K562 (cell line): ENCODE results near the gene PLA2G4A. TPM values are rescaled to one million over a fixed set of nuclear protein-coding genes. Genes with fewer than 3 reads are reported as not detected.

Experiments
- ATAC-seq: fragments of 200-7000 bp; cut with Tn5 transposase; 3 replicates; pipeline ENCODE4 v1.9.1; 2020; ENCODE audit warnings: moderate library complexity
- BruUV-seq: library from RNA; stranded (reverse); fragments of 400-500 nt; replicated peaks from 2 replicates; lab custom pipeline; 2021; lab: Mats Ljungman, UMichigan
- CTCF ChIA-PET: fragments of 300-600 bp; formaldehyde crosslinking; extraction: SDS; loops from one replicate; lab custom pipeline; 2021; ENCODE audit warnings: low intra/inter-chr PET ratio; lab: Yijun Ruan, JAX
- POLR2A ChIA-PET: fragments of 300-600, 350-650 bp; sonication (Branson Sonifier 250); formaldehyde crosslinking; extraction: SDS; loops from one replicate; lab custom pipeline; 2021; ENCODE audit warnings: antibody characterized with exemption, inconsistent platforms; lab: Yijun Ruan, JAX
- DNase-seq, 4 experiments: peaks; one replicate each; pipeline versions ENCODE4 v3.0.0 to v3.0.0-alpha.2; 2011 to 2018; ENCODE audit warnings: low spot score in 3 of 4, mixed read lengths in 3 of 4; ENCODE audit errors: extremely low read depth in 1 of 4
- FAIRE-seq: peaks from 2 replicates; lab custom pipeline; 2011; peaks lifted over from hg19 to GRCh38; lab: Jason Lieb, UNC
- H2AFZ ChIP-seq: 2 replicates; pipeline ENCODE4 v1.6.0; 2011; ENCODE audit warnings: low read depth, low read length, control low read depth, inconsistent platforms
- H3K27ac ChIP-seq: fragments of 200-600 bp; 3 replicates; pipeline ENCODE4 v1.8.0; 2011; ENCODE audit warnings: low read depth, mild to moderate bottlenecking, control low read depth, inconsistent platforms, low read length, moderate library complexity, mixed read lengths; ENCODE audit errors: extremely low read depth
- H3K27me3 ChIP-seq, 2 experiments: fragments of 300-600 bp in 1 of 2; 2 replicates in 1 of 2; 3 replicates in 1 of 2; pipeline versions ENCODE4 v1.6.0 to v1.8.0; 2011; ENCODE audit warnings: inconsistent platforms in 2 of 2, low read length in 2 of 2, mild to moderate bottlenecking in 1 of 2, mixed read lengths in 1 of 2, moderate library complexity in 1 of 2; ENCODE audit not compliant: control insufficient read depth in 2 of 2, insufficient read depth in 2 of 2
- H3K36me3 ChIP-seq: fragments of 300-600 bp; 3 replicates; pipeline ENCODE4 v1.8.0; 2011; ENCODE audit warnings: mild to moderate bottlenecking, low read length, inconsistent platforms; ENCODE audit not compliant: control insufficient read depth, insufficient read depth
- H3K4me1 ChIP-seq, 2 experiments: fragments of 200-600 bp in 1 of 2; replicated peaks in 1 of 2; 2 replicates in 1 of 2; 3 replicates in 1 of 2; pipeline versions ENCODE4 v1.5.1 to v1.8.0; 2011; ENCODE audit warnings: inconsistent platforms in 2 of 2, low read length in 2 of 2, mild to moderate bottlenecking in 1 of 2, mixed read lengths in 1 of 2, moderate library complexity in 1 of 2; ENCODE audit not compliant: control insufficient read depth in 2 of 2, insufficient read depth in 2 of 2
- H3K4me2 ChIP-seq: 2 replicates; pipeline ENCODE4 v1.6.1; 2011; ENCODE audit warnings: low read length, control low read depth, inconsistent platforms, mixed read lengths; ENCODE audit not compliant: insufficient read depth
- H3K4me3 ChIP-seq: fragments of 200-600 bp; sonication (generic), shearing (Covaris generic); 2 replicates; pipeline ENCODE4 v1.5.1; 2016; ENCODE audit warnings: control low read depth, inconsistent platforms
- H3K79me2 ChIP-seq: fragments of 200-600 bp; 3 replicates; pipeline ENCODE4 v1.8.0; 2011; ENCODE audit warnings: low read length, inconsistent platforms; ENCODE audit not compliant: control insufficient read depth, insufficient read depth
- H3K9ac ChIP-seq, 2 experiments: 2 replicates each; pipeline versions ENCODE4 v1.6.0 to v1.6.1; 2011; ENCODE audit warnings: low read depth in 2 of 2, low read length in 2 of 2, control low read depth in 1 of 2, inconsistent platforms in 1 of 2, mild to moderate bottlenecking in 1 of 2, mixed read lengths in 1 of 2; ENCODE audit not compliant: insufficient read depth in 1 of 2
- H3K9me1 ChIP-seq: one replicate; pipeline ENCODE4 v1.6.0; 2011; ENCODE audit warnings: inconsistent platforms, mild to moderate bottlenecking, low read length, moderate library complexity; ENCODE audit not compliant: control insufficient read depth, insufficient read depth
- H3K9me3 ChIP-seq: replicated peaks from 2 replicates; pipeline ENCODE4 v1.5.1; 2011; ENCODE audit warnings: low read depth, low read length, inconsistent platforms; ENCODE audit not compliant: control insufficient read depth, insufficient read depth
- H4K20me1 ChIP-seq: replicated peaks from 2 replicates; pipeline ENCODE4 v1.6.1; 2011; ENCODE audit warnings: low read length, inconsistent platforms, mixed read lengths; ENCODE audit not compliant: control insufficient read depth, insufficient read depth
- BHLHE40 ChIP-seq: IDR thresholded peaks from 2 replicates; pipeline ENCODE4 v1.6.1; 2011; ENCODE audit warnings: low read length, improper control_type of control experiment
- E2F3 ChIP-seq: fragments of 250-450 bp; sonication (Bioruptor Pico); IDR thresholded peaks from 2 replicates; pipeline ENCODE4 v1.4.0; 2020; ENCODE audit warnings: mild to moderate bottlenecking
- GABPB1 ChIP-seq: sonication (generic); formaldehyde crosslinking; IDR thresholded peaks from 2 replicates; pipeline ENCODE4 v1.8.0; 2022; ENCODE audit warnings: mild to moderate bottlenecking, missing genetic modification reagents
- KLF10 ChIP-seq: fragments of 250-450 bp; sonication (Bioruptor Pico); IDR thresholded peaks from 2 replicates; pipeline ENCODE4 v1.6.1; 2021; ENCODE audit warnings: matching md5 sums
- KLF6 ChIP-seq: fragments of 250-450 bp; sonication (Bioruptor Pico); IDR thresholded peaks from 2 replicates; pipeline ENCODE4 v1.4.0; 2020; ENCODE audit warnings: mild to moderate bottlenecking, moderate library complexity, borderline replicate concordance
- MYNN ChIP-seq, 2 experiments: sonication (generic); formaldehyde crosslinking in 1 of 2; IDR thresholded peaks; 2 replicates each; pipeline versions ENCODE4 v1.5.0 to v1.6.1; 2016 to 2020; ENCODE audit warnings: antibody characterized with exemption in 1 of 2, missing genetic modification reagents in 1 of 2
- RHOXF2B ChIP-seq: fragments of 250-450 bp; sonication (Bioruptor Pico); conservative IDR thresholded peaks from 2 replicates; pipeline ENCODE4 v1.5.1; 2021
- SNAPC5 ChIP-seq: fragments of 250-450 bp; sonication (Bioruptor Pico); IDR thresholded peaks from 2 replicates; pipeline ENCODE4 v1.8.0; 2021; ENCODE audit warnings: moderate library complexity, mild to moderate bottlenecking, inconsistent platforms
- SREBF1 ChIP-seq: fragments of 150-350 bp; IDR thresholded peaks from 2 replicates; pipeline ENCODE4 v1.6.1; 2014; ENCODE audit warnings: antibody characterized with exemption, low read depth, low read length, borderline replicate concordance
- TAL1 ChIP-seq: fragments of 450-650 bp; IDR thresholded peaks from 2 replicates; pipeline ENCODE4 v1.6.1; 2016; ENCODE audit warnings: mild to moderate bottlenecking
- TOE1 ChIP-seq, 2 experiments: fragments of 450-650 bp in 1 of 2; sonication (generic) in 1 of 2; formaldehyde crosslinking in 1 of 2; IDR thresholded peaks; 2 replicates each; pipeline versions ENCODE4 v1.7.1 to v1.8.0; 2016 to 2022; ENCODE audit warnings: borderline replicate concordance in 2 of 2, mild to moderate bottlenecking in 2 of 2, antibody characterized with exemption in 1 of 2, inconsistent platforms in 1 of 2, low read depth in 1 of 2, missing genetic modification reagents in 1 of 2, moderate library complexity in 1 of 2
- ZNF175 ChIP-seq: fragments of 200-800 bp; sonication (Bioruptor generic); IDR thresholded peaks from 2 replicates; pipeline ENCODE4 v1.6.1; 2016; ENCODE audit warnings: low read depth, mild to moderate bottlenecking, missing genetic modification characterization, missing compliant biosample characterization
- ZNF347 ChIP-seq: fragments of 450-650 bp; formaldehyde crosslinking; IDR thresholded peaks from 2 replicates; pipeline ENCODE4 v1.4.0; 2020; ENCODE audit warnings: low read depth, mild to moderate bottlenecking, moderate library complexity
- ZNF586 ChIP-seq: fragments of 450-650 bp; formaldehyde crosslinking; conservative IDR thresholded peaks from 2 replicates; pipeline ENCODE4 v1.4.0; 2020; ENCODE audit warnings: mild to moderate bottlenecking, moderate library complexity
- ZNF589 ChIP-seq: fragments of 200-800 bp; sonication (Bioruptor generic); IDR thresholded peaks from 2 replicates; pipeline ENCODE4 v1.6.1; 2016; ENCODE audit warnings: low read depth, missing genetic modification characterization, missing compliant biosample characterization
- WGBS: fragments of 100-300 bp; shearing (Covaris generic); methylation state at CpG from one replicate; pipeline ENCODE4 v1.1.6; 2016; ENCODE audit warnings: low coverage, mixed read lengths; ENCODE audit not compliant: insufficient coverage; ENCODE audit errors: missing lambda C conversion rate; 5-methylcytosine and 5-hydroxymethylcytosine counted together
- in situ Hi-C: fragments of 300-500 bp; cut with MboI; formaldehyde crosslinking; loops from 4 replicates; pipeline ENCODE4 v1.15.0; 2018; ENCODE audit warnings: inconsistent platforms, mixed read lengths
- intact Hi-C: fragments of 100-400 bp; cut with micrococcal nuclease; formaldehyde crosslinking; loops from 2 replicates; pipeline ENCODE4 v1.14.2; 2022
- polyA plus RNA-seq, 8 experiments: library from polyadenylated mRNA; depleted of rRNA in 4 of 8; stranded (reverse) in 5 of 8; unstranded in 3 of 8; fragments of >200 nt; fragmentation: Nextera tagmentation in 2 of 8; fragmentation: Illumina TruSeq in 1 of 8; extraction: Ambion mirVana in 2 of 8; extraction: Trizol in 1 of 8; gene quantifications; 2 replicates each; pipeline versions ENCODE4 v1.2.1 to v1.2.3, GENCODE V29; 2011 to 2014; ENCODE audit warnings: inconsistent platforms in 1 of 8, missing spikeins in 1 of 8
- total RNA-seq, 7 experiments: library from RNA; depleted of rRNA in 6 of 7; stranded (reverse); fragments of >200 nt in 6 of 7; fragmentation: Illumina TruSeq in 2 of 7; extraction: Trizol in 2 of 7; gene quantifications; 2 replicates each; pipeline versions ENCODE4 v1.2.1 to v1.2.3, GENCODE V29; 2011 to 2021; ENCODE audit warnings: low replicate concordance in 1 of 7

Gene PLA2G4A
- total and polyA plus RNA-seq, 9 of the 15 experiments (the other 6 are each of a cell fraction or from before 2014, with no cell fraction given) = 0.04 to 0.71 (median 0.22) TPM; not detected in 4

DNA sequence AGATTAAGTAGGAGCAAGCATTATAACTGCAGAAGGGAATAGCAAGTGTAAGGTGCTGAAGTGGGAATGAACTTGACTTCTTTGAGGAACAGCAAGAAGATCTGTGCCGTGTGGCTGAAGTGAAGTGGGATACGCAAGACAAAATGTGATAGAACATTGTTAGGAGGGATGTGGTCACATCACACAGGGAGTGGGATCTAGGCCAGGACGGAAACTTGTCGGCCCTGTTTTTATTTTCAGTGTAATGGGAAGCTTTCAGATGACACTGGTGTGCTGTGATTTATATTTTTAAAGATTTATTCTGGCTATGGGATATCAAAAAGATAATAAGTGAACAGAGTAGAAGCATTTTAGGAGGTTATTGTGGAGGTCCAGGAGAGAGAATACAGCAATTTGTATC lies 116.4 kb downstream of the PLA2G4A start:
- Histone ChIP-seq H3K4me3 (no peak overlapping the region), H3K9ac (no peak overlapping the region), H3K36me3 (no peaks in the 10 kb centered on the region), H3K9me1 (no peaks in the 10 kb centered on the region), H3K79me2 (no peaks in the 10 kb centered on the region), H4K20me1 (no peaks in the 10 kb centered on the region), H3K27ac (no peak overlapping the region), H3K27me3 (no peaks in the 10 kb centered on the region), H3K4me1 (no peaks in the 10 kb centered on the region), H3K9me3 (no peaks in the 10 kb centered on the region), H2AFZ (no peak overlapping the region), H3K4me2 (no peak overlapping the region)
- BruUV-seq = no TSS peak
- FAIRE-seq = no peak
- WGBS = 3% methylated on average over 4 of the region's 4 CpGs
- TF ChIP-seq E2F3 (CRISPR knock-in tag) (no peak), ZNF586 (no peak), ZNF347 (CRISPR knock-in tag) (no peak), KLF6 (CRISPR knock-in tag) (no peak), ZNF589 (no peak), MYNN (IDR thresholded peaks at IDR 0.05) (no peak), MYNN (CRISPR knock-in tag; IDR thresholded peaks at IDR 0.05) (no peak), GABPB1 (CRISPR knock-in tag) (no peak), SNAPC5 (CRISPR knock-in tag) (no peak), SREBF1 (no peak), RHOXF2B (CRISPR knock-in tag) (no peak), KLF10 (CRISPR knock-in tag) (no peak), TOE1 (IDR thresholded peaks at IDR 0.05; ENCODE audit: borderline replicate concordance) (no peak), TOE1 (CRISPR knock-in tag; IDR thresholded peaks at IDR 0.05; ENCODE audit: borderline replicate concordance, low read depth) (no peak), ZNF175 (no peak), BHLHE40 (no peak), TAL1 (no peak)
- POLR2A ChIA-PET = interaction anchor here (0.6 kb wide), 1 partner anchor 24 kb away, joined by 3 read pairs; no protein-coding TSS in a partner anchor
- CTCF ChIA-PET = no interaction called here
- intact Hi-C loops (no loop called here), in situ Hi-C loops (no loop called here)
- no peak for DNase-seq
- no peak for ATAC-seq
